ENCODE results near the gene GALNT17.
"Not testable (repeated sequence)": the region's sequence is repeated elsewhere in the genome, so short reads cannot be mapped to it uniquely, and the experiment has no call there.

GALNT17 gene

GRCh38 chr7:71637578-71637977 lies 505.6 kb downstream of the GALNT17 start:
- H3K27ac ChIP-seq, result no peak overlapping the region
- TF ChIP-seq, protein P1, sequence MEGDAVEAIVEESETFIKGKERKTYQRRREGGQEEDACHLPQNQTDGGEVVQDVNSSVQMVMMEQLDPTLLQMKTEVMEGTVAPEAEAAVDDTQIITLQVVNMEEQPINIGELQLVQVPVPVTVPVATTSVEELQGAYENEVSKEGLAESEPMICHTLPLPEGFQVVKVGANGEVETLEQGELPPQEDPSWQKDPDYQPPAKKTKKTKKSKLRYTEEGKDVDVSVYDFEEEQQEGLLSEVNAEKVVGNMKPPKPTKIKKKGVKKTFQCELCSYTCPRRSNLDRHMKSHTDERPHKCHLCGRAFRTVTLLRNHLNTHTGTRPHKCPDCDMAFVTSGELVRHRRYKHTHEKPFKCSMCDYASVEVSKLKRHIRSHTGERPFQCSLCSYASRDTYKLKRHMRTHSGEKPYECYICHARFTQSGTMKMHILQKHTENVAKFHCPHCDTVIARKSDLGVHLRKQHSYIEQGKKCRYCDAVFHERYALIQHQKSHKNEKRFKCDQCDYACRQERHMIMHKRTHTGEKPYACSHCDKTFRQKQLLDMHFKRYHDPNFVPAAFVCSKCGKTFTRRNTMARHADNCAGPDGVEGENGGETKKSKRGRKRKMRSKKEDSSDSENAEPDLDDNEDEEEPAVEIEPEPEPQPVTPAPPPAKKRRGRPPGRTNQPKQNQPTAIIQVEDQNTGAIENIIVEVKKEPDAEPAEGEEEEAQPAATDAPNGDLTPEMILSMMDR (conservative IDR thresholded peaks at IDR 0.05), result no peak

- TF ChIP-seq, protein P1 (conservative IDR thresholded peaks at IDR 0.05), result no peak
- H3K27ac ChIP-seq, result no peak overlapping the region
These were observed 506.2 kb downstream of the GALNT17 start for GRCh38 chr7:71638108-71638507.

- no peak overlapping the region for H3K27ac ChIP-seq
- TF ChIP-seq, protein P1 (conservative IDR thresholded peaks at IDR 0.05), result no peak
These were observed 507.6 kb downstream of the GALNT17 start for GRCh38 chr7:71639382-71640085.

GRCh38 chr7:71643031-71643430 lies 511.1 kb downstream of the GALNT17 start:
- H3K27ac ChIP-seq, result not testable (repeated sequence)

DNA sequence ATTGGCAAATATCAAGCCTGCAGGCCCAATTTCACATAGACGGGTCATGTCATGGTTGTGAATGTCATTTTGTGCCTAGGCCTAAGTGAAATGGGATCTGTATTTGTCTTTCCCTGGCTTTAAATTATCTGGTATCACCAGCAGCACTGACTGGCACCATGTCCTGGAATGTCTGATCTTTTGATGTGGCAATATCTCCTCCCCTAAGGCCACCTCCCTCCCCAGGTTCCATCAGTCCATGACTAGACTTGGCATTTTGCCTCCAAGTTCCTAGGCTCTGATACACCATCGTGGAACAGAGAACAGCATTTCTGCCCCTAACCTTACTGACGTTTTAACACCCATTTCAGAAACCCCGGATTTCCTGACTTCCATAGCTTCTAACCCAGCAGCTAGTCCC lies 513.9 kb downstream of the GALNT17 start:
- TF ChIP-seq, protein P1 (conservative IDR thresholded peaks at IDR 0.05), result no peak
- H3K27ac ChIP-seq, result no peak overlapping the region

DNA sequence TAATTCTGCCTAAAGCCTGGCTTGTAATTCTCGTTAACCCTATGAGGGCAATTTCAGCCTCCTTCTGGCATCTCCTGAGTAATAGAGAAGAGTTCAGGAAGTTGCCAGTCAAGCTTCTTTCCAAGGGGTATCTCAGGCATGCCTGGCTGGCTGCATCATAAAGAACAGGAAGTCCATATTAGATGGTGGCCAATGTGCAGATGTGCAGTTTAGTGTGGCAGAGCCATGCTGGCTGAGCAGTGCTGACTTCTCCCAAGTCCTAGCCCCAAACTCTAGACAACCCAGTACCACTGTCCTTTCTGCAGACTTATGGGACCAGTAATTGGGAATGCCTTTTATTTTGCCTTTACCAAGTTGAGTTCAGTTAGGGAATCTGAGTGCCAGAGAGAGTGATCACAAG lies 517.9 kb downstream of the GALNT17 start:
- TF ChIP-seq, protein P1 (conservative IDR thresholded peaks at IDR 0.05), result no peak
- no peak overlapping the region for H3K27ac ChIP-seq

DNA sequence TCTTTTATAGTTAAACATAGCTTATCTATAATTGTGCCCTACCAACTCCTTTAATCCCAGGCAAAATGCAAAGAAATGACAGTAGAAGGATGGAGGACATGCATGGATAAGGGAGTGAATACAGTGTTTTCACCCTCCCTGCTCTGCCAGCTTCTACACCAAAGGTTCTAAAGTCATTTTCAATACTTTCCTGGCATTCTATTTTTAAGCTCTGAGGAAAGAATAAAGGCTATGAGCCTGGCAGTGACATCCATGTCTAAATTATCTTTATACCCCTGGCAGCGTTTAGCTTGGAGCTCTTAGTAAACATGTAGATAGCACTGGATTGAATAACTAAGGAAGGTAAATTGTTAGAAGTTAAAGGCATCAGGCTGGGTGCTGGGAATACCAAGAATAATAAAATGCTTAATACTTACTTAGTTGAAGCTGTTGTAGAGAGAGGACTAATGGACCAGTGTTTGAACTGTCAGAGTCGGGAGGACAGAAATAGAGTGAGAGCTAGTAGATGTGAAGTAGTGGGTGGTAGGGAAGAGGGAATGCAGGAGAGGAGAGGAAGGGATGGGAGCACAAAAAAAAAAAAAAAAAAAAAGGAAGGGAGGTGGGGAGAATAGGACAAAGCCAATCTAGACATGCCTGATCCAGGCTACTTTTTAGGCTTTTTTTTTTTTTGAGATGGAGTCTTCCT lies 518.9 kb downstream of the GALNT17 start:
- H3K27ac ChIP-seq, result no peak overlapping the region
- TF ChIP-seq, protein P1 (conservative IDR thresholded peaks at IDR 0.05), result no peak

DNA sequence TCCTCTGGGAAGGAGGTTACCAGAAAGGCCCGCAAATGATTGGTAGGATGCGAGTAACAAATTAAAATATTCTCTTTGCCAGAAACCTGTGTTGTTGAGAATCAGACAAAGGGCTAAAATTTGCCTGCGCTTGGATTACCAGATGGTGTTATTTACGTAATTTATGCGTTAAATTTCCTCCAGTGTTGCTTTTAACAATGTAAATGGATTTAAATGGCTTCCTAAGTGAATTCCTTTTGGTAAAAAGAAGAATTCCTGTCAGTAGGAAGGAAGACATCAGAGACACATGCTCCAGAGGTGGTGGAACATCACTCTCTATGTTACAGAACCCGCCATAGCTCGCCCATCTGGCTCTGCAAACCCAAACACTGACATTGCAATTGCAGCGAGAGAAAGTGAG lies 520.6 kb downstream of the GALNT17 start:
- TF ChIP-seq, protein P1 (conservative IDR thresholded peaks at IDR 0.05), result no peak
- H3K27ac ChIP-seq, result no peak overlapping the region
